GM19240 (cell line): ENCODE measurements around the gene TSEN2.

Experiments
- DNase-seq: peaks from one replicate; pipeline ENCODE4 v3.0.0; 2011; ENCODE audit warnings: low spot score; ENCODE audit not compliant: insufficient read length

TSEN2 gene

GRCh38 chr3:12549971-12550760, 65.9 kb downstream of the TSEN2 start:
- DNase-seq, result no peak

GRCh38 chr3:12553921-12554391, 69.7 kb downstream of the TSEN2 start:
- no peak for DNase-seq

DNA sequence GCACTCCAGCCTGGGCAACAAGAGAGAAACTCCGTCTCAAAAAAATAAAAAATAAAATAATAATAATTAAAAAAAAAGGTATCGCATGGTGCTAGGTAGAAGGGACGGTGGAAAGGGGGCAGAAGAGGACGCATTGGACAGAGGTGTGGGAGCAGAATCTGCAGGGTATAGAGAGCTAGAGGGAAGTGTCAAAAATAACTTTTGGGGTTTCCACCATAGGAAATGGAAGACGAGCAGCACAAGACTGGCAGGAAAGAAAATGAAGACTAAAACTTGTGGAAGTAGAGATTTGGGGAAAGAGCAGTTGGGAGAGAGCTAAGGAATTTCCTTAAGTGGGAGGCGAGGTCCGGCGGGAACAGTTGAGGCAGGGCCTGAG, 72.0 kb downstream of the TSEN2 start:
- no peak for DNase-seq

DNA sequence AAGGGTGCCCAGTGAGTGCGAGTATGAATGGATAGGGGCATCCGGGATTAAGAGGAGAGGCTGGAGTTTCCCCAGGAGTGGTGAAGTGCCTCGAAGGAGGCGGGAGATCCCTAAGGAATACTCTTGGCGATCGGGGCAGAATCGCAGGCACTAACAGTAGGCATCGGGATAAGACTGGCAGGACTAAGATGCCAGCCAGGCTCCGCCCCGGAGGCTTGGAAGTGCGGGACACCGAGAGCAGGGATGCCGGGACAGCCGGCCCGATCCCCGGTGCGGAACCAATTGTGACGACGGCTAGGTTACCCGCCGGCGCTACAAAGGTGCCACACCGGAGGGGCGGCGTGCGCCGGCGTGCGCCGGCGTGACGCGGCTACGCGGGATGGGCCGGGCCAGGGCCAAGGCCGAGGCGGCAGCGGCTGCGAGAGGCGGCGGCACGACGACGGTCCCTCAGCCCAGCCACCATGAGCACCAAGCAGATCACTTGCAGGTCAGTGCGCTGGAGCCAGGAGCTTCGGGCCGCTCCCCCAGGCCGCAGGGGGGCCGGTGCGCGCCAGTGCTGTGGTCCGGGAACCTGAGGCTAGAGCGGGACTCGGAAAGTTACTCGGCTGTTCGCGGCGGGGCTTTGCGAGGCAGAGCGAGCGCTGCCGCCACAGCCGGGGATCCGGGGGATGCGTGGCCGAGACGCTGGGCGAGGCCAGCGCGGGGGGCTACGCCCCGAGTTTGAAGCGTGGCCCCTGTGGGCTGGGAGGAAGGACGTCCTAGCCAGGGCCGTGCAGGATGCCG, 72.6 kb downstream of the TSEN2 start, which contains the start of gene MKRN2:
TSS of gene MKRN2 (plus strand) at position 398 of the 783 bp plus-strand sequence. CDS start at position 462, 64 bp downstream.
- peak; percentile 53 for DNase-seq

- DNase-seq, result no peak
Measured at GRCh38 chr3:12557473-12558100, 73.3 kb downstream of the TSEN2 start.

DNA sequence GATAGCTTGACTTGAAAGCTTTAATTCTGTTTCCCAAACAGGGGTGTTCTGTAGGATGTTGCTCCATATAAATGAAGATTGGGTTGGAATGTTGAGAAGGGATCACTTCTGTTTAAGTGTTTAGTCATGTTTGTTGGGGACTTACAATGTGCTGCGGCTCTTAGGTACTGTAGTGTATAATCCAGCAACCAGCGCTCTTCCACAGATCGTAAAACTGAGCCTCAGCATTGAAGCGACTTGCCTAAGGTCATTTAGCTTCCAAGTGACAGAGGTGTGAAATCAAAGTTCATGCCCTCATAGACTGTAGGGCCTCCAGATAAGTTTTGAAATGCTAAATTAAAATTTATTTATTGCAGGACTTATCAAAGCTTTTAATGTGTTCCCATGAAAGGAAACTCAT, 74.4 kb downstream of the TSEN2 start:
- DNase-seq, result no peak

DNA sequence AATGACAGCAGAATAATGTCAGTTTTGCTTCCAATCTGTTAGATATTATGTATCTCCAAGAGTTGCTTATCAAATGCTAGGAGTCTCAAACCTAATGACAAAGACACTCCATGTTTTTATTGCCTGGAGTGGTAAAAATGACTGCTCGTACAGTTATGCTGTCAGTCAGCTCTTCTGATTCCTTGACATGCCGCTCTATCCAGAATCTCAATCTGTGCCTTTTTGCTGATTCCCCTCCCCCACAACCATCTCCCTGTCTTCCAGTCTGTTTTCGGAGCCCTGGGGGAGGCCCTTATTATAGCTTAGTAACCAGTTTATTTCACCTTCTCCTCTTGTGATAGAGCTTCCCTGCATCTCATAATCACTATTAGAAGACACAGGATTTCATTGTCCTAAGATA, 75.2 kb downstream of the TSEN2 start:
- DNase-seq, result no peak

- DNase-seq, result peak; percentile 30
Measured at GRCh38 chr3:12560505-12561190, 76.4 kb downstream of the TSEN2 start.

DNA sequence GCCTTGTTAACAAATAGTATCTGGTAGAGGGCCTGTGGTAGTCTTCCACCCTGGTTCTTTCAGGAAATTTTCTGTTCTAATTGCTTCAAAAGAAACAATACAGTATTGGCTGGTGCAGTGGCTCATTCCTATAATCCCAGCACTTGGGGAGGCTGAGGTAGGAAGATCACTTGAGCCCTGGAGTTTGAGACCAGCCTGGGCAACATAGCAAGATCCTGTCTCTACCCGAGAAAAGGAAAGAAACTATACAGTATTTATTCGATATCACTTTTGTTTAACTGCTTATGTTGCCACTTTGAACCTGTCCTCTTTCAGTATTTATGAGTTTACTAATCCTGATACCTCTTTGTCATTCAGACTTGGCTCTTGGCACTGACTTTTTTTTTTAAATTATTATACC, 77.1 kb downstream of the TSEN2 start:
- no peak for DNase-seq

GRCh38 chr3:12562451-12562850, 78.2 kb downstream of the TSEN2 start:
- no peak for DNase-seq

GRCh38 chr3:12566976-12567375, 82.7 kb downstream of the TSEN2 start:
- no peak for DNase-seq

GRCh38 chr3:12568747-12569146, 84.5 kb downstream of the TSEN2 start:
- no peak for DNase-seq

DNA sequence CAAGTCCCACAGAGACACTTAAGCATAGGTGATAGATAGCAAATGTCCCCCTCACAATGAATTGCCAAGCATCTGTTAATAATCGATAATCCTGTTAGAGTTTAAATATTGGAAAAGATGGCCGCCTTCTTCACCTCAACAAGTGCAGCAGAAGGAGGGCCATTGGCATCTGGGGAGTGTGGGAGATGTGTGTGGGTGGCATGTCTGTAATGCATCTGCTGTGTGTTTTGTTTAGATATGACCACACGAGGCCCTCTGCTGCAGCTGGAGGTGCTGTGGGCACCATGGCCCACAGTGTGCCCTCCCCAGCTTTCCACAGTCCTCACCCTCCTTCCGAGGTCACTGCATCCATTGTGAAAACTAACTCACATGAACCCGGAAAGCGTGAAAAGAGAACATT, 85.6 kb downstream of the TSEN2 start:
- DNase-seq, result no peak

DNA sequence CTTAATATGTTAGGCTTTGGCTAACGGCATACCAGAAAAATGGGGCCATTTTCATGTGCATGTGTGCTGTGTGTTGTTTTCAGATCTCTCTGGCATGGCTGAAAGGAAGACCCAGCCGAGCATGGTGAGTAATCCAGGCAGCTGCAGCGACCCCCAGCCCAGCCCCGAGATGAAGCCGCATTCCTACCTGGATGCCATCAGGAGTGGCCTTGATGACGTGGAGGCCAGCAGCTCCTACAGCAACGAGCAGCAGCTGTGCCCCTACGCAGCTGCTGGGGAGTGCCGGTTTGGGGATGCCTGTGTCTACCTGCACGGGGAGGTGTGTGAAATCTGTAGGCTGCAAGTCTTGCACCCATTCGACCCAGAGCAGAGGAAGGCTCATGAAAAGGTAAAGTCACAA, 87.7 kb downstream of the TSEN2 start:
- DNase-seq, result no peak

GRCh38 chr3:12574131-12574530, 89.9 kb downstream of the TSEN2 start:
- no peak for DNase-seq

- DNase-seq, result no peak
Measured at GRCh38 chr3:12574661-12575060, 90.4 kb downstream of the TSEN2 start.

GRCh38 chr3:12577379-12577778, 93.1 kb downstream of the TSEN2 start:
- DNase-seq, result no peak

- no peak for DNase-seq
Measured at GRCh38 chr3:12578742-12579141, 94.5 kb downstream of the TSEN2 start.

GRCh38 chr3:12579456-12579855, 95.2 kb downstream of the TSEN2 start:
- DNase-seq, result no peak

DNA sequence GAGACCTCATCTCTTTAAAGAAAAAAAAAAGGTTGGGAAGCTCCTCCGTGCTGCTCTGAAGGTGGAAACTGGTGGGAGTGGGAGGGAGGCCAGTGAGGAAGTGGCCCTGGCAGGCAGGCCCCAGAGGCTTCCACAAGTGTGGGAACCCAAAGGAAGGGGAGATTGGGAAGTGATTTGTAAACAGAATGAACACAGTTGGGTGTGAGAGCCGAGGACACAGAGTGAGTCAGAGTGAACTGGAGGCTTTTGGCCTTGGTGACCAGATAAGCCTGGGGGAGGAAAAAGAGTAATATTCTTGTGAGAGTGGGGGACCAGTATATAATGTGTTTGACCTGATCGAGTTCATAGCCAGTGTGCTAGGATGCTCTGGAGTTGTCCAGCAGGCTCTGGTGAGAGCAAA, 95.6 kb downstream of the TSEN2 start:
- no peak for DNase-seq

DNA sequence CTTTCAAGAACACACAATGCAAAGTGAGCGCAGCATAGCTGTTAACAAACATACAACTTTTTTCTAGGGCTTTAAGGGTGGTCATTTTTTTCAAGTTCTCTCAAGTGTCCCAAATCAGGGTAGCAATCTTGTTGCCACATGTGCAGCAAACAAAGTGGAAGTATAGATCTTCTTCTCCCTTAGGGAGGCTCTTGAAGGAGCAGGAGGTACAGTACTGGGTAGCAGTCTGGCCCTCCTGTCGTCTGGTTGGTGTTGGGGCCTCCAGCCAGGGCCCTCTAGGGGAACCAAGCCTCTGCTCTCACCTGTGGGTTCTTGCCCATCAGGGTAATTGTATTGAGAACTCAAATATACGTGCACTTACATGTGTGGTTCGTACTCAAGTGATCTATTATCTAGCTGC, 98.5 kb downstream of the TSEN2 start:
- DNase-seq, result no peak
